Stomach (tissue), 9 donors: ENCODE data around the gene RBM39. TPM values are rescaled to one million over a fixed set of nuclear protein-coding genes. Genes with fewer than 3 reads are reported as not detected.
"Not testable (repeated sequence)": the region's sequence is repeated elsewhere in the genome, so short reads cannot be mapped to it uniquely, and the experiment has no call there.

ENCODE experiments used
- DNase-seq, 2 donors: peaks; one replicate each; pipeline versions ENCODE4 v3.0.0 to v3.0.0-alpha.2; 2013 to 2019
- H3K27ac ChIP-seq, 5 donors: fragments of 200-600 bp in 4 of 5; sonication (generic) in 4 of 5; one replicate each; pipeline ENCODE4 v1.5.1; 2013 to 2019; ENCODE audit warnings: mild to moderate bottlenecking in 1 of 5, moderate library complexity in 1 of 5
- H3K27me3 ChIP-seq, 3 donors: fragments of 200-600 bp; sonication (generic); one replicate each; pipeline ENCODE4 v1.5.1; 2017 to 2019; ENCODE audit warnings: mixed run types in 1 of 3
- H3K36me3 ChIP-seq, 4 donors: fragments of 200-600 bp; sonication (generic); 1 replicate in 3 of 4; 2 replicates in 1 of 4; pipeline ENCODE4 v1.5.1; 2016 to 2019
- H3K4me1 ChIP-seq, 4 donors: fragments of 200-600 bp; sonication (generic); one replicate each; pipeline ENCODE4 v1.5.1; 2016 to 2019
- H3K4me3 ChIP-seq, 4 donors: fragments of 200-600 bp; sonication (generic) in 3 of 4; one replicate each; pipeline ENCODE4 v1.5.1; 2016 to 2019; ENCODE audit warnings: mild to moderate bottlenecking in 1 of 4
- H3K9me3 ChIP-seq, 4 donors: fragments of 200-600 bp; sonication (generic); one replicate each; pipeline ENCODE4 v1.5.1; 2016 to 2019
- EP300 ChIP-seq: sonication (generic); formaldehyde crosslinking; IDR thresholded peaks from one replicate; pipeline ENCODE4 v1.6.1; 2017; ENCODE audit warnings: antibody characterized with exemption
- POLR2A ChIP-seq, 4 donors: fragments of 450-650 bp; IDR thresholded peaks; one replicate each; pipeline ENCODE4 v1.6.1; 2016; ENCODE audit warnings: antibody characterized with exemption in 4 of 4, control low read depth in 2 of 4, mild to moderate bottlenecking in 1 of 4, moderate library complexity in 1 of 4
- POLR2AphosphoS5 ChIP-seq, 3 donors: sonication (generic); formaldehyde crosslinking; IDR thresholded peaks; one replicate each; pipeline ENCODE4 v1.6.1; 2016; ENCODE audit warnings: antibody characterized with exemption in 3 of 3
- WGBS, 5 donors: extraction: QIAGEN DNeasy Blood & Tissue Kit in 3 of 5; methylation state at CpG; one replicate each; pipeline versions ENCODE4 v1.1.5 to v1.1.7; 2013 to 2018; 5-methylcytosine and 5-hydroxymethylcytosine counted together
- intact Hi-C: fragments of 100-400 bp; cut with DNase I; formaldehyde crosslinking; loops from one replicate; pipeline ENCODE4 v1.15.1; 2023; ENCODE audit warnings: low total_unique reads
- polyA plus RNA-seq, 3 donors: library from polyadenylated mRNA; stranded (reverse); fragments of 200-250 nt; gene quantifications; one replicate each; pipeline ENCODE4 v1.2.3, GENCODE V29; 2013
- total RNA-seq, 5 donors: library from RNA; depleted of rRNA; stranded (reverse); fragments of >200 nt; gene quantifications; one replicate each; pipeline versions ENCODE4 v1.1.0 to v1.2.3, GENCODE V29; 2014 to 2016
- TF ChIP-seq, protein P1 (sequence below), 7 experiments: fragments of 450-650 bp in 4 of 7; fragments of 200-600 bp in 3 of 7; sonication (generic) in 3 of 7; IDR thresholded peaks; one replicate each; pipeline ENCODE4 v1.5.1; 2016 to 2019; ENCODE audit warnings: antibody characterized with exemption in 7 of 7, control low read depth in 2 of 7, mild to moderate bottlenecking in 1 of 7
- donor health status: healthy with polysubstance abuse.
- donor health status: Bipolar disorder and iron deficiency.
- donor health status: healthy.

Gene RBM39
- total and polyA plus RNA-seq, 8 donors = 93.3 to 770 (median 396) TPM

DNA sequence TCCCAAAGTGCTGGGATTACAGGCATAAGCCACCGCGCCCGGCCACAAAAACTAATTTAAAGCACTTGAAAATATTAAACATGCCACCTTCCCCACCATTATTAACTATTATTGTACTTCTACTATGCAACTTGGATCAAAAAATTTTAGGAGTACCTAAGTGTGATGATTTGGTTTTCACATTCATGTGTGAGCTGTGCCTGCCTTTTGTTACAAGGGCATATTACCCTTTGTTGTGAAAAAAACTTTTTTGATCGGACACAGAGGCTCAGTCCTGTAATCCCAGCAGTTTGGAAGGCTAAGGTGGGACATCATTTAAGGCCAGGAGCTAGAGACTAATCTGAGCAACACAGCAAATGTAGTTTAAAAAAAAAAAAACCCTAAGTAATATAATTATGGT lies 25.7 kb downstream of the RBM39 start:
- TF ChIP-seq, protein P1, sequence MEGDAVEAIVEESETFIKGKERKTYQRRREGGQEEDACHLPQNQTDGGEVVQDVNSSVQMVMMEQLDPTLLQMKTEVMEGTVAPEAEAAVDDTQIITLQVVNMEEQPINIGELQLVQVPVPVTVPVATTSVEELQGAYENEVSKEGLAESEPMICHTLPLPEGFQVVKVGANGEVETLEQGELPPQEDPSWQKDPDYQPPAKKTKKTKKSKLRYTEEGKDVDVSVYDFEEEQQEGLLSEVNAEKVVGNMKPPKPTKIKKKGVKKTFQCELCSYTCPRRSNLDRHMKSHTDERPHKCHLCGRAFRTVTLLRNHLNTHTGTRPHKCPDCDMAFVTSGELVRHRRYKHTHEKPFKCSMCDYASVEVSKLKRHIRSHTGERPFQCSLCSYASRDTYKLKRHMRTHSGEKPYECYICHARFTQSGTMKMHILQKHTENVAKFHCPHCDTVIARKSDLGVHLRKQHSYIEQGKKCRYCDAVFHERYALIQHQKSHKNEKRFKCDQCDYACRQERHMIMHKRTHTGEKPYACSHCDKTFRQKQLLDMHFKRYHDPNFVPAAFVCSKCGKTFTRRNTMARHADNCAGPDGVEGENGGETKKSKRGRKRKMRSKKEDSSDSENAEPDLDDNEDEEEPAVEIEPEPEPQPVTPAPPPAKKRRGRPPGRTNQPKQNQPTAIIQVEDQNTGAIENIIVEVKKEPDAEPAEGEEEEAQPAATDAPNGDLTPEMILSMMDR (IDR thresholded peaks at IDR 0.05) = no peak
- peak in 1 of 3 donors; percentile 3 for TF ChIP-seq POLR2AphosphoS5 (IDR thresholded peaks at IDR 0.05)
- Histone ChIP-seq H3K4me1 (peaks cover 4 to 80% (median 28%) of the 10 kb centered on the region in 4 donors), H3K9me3 (no peaks in the 10 kb centered on the region), H3K27me3 (no peaks in the 10 kb centered on the region), H3K27ac (no peak overlapping the region), H3K36me3 (peaks cover 97 to 100% (median 100%) of the 10 kb centered on the region in 4 donors), H3K4me3 (no peak overlapping the region)
- no peak for DNase-seq
- intact Hi-C loops = no loop called here
- 90 to 95% (median 91%) methylated on average over 4 of the region's 4 CpGs for WGBS, 5 donors

DNA sequence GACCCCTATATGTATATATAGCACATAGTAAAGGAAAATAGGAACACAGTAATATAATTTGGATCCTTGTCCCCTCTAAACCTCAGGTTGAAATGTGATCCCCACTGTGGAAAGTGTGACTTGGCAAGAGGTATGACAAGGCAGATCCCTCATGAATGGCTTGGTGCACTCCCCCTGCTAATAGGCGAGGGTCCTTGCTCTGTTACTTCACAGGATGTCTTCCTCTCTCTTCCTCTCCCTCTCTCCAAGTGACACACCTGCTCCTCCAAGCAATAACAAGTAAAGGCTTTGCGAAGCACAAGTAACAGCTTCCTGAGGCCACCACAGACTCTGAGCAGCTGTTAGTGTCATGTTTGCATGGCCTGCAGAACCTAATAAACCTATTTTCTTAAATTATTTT lies 26.4 kb downstream of the RBM39 start:
- DNase-seq = no peak
- intact Hi-C loops = no loop called here
- H3K36me3 ChIP-seq = peaks cover 94 to 100% (median 100%) of the 10 kb centered on the region in 4 donors

DNA sequence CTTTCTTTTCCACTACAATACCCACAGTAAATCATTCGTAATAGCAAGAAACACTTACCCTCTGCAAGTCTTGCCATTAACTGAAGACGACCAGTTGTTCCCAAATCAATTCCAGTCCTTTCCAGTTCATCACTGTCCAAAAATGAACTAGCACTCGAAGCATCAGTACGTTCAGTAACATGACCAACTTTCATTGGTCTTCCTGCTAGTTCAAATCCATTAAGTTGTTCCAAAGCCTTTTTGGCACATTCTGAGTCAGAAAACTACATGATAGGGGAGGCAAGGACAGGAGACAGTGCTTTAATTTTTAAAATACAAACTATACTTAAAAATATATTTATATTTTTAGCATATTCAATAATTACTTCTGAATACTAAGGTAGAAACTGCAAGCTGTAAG lies 27.9 kb downstream of the RBM39 start:
- H3K4me1 ChIP-seq = peaks cover 0 to 80% (median 29%) of the 10 kb centered on the region in 4 donors
- H3K27ac ChIP-seq = no peak overlapping the region
- peaks cover 90 to 100% (median 100%) of the 10 kb centered on the region in 4 donors for H3K36me3 ChIP-seq
- 64 to 79% (median 77%) methylated on average over 4 of the region's 4 CpGs for WGBS, 5 donors
- no peaks in the 10 kb centered on the region for H3K27me3 ChIP-seq
- DNase-seq = no peak
- no peak overlapping the region for H3K4me3 ChIP-seq
- no peaks in the 10 kb centered on the region for H3K9me3 ChIP-seq
- TF ChIP-seq POLR2A (IDR thresholded peaks at IDR 0.05) = no peak
- TF ChIP-seq, protein P1 (IDR thresholded peaks at IDR 0.05) = no peak
- TF ChIP-seq POLR2AphosphoS5 (IDR thresholded peaks at IDR 0.05) = no peak
- no peak for TF ChIP-seq EP300
- intact Hi-C loops = no loop called here

More for the DNA sequence above, 26.4 kb downstream of the RBM39 start:
- TF ChIP-seq POLR2A (IDR thresholded peaks at IDR 0.05) = no peak
- no peak for TF ChIP-seq POLR2AphosphoS5 (IDR thresholded peaks at IDR 0.05)
- TF ChIP-seq, protein P1 (IDR thresholded peaks at IDR 0.05) = no peak
- TF ChIP-seq EP300 = no peak
- Histone ChIP-seq H3K9me3 (no peaks in the 10 kb centered on the region), H3K27me3 (no peaks in the 10 kb centered on the region), H3K4me3 (no peak overlapping the region), H3K27ac (no peak overlapping the region), H3K4me1 (peaks cover 2 to 80% (median 29%) of the 10 kb centered on the region in 4 donors)
- WGBS, 5 donors = 92 to 98% (median 96%) methylated on average over 2 of the region's 2 CpGs

DNA sequence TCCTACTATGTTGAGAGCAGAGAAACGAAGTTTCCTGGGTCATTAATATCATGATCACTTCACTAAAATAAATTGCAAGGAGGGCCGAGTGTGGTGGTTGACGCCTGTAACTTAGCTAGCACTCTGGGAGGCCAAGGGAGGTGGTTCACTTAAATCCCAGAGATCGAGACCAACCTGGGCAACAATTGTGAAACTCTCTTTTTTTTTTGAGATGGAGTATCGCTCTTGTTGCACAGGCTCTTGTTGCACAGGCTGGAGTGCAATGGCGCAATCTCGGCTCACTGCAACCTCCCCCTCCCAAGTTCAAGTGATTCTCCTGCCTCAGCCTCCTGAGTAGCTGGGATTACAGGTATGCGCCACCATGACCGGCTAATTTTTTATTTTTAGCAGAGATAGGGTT lies 28.9 kb downstream of the RBM39 start:
- H3K9me3 ChIP-seq, H3K4me3 ChIP-seq, intact Hi-C loops, H3K27ac ChIP-seq, DNase-seq, H3K27me3 ChIP-seq: not testable (repeated sequence)
- WGBS, 5 donors = 85 to 89% (median 86%) methylated on average over 9 of the region's 9 CpGs
- Histone ChIP-seq H3K4me1 (peaks cover 0 to 77% (median 30%) of the 10 kb centered on the region in 4 donors), H3K36me3 (peaks cover 81 to 100% (median 100%) of the 10 kb centered on the region in 4 donors)

DNA sequence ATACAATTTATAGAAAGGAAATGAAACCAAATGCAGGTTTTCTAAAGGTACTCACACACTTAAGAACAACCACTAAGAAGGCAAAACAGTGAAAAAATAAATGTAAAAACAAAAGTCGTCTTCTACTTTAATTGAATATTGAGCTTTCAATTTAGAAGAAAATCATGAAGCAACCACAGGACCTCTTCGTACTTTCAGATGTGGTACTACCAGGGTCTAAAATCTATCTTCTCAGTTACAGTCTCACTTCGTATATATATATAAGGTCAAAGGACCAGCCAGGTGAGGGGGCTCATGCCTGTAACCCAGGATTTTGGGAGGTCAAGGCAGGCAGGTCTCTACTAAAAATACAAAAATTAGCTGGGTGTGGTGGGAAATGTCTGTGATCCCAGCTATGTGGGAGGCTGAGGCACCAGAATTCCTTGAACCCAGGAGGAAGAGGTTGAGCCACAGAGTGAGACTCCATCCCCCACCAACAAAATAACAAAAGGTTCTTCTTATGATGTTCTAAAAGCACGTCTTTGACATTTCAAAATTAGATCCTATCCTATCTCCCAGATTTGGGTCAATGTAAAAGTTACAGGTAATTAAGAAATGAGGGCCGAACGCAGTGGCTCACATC lies 30.4 kb downstream of the RBM39 start:
- Histone ChIP-seq H3K4me3 (no peak overlapping the region), H3K36me3 (peaks cover 73 to 100% (median 100%) of the 10 kb centered on the region in 4 donors), H3K27ac (peak overlapping the region in 1 of 5 donors; percentile 9), H3K4me1 (peaks cover 0 to 69% (median 27%) of the 10 kb centered on the region in 4 donors), H3K9me3 (no peaks in the 10 kb centered on the region), H3K27me3 (no peaks in the 10 kb centered on the region)
- intact Hi-C loops = no loop called here
- TF ChIP-seq POLR2AphosphoS5 (IDR thresholded peaks at IDR 0.05) (no peak), EP300 (no peak), POLR2A (IDR thresholded peaks at IDR 0.05) (no peak)
- TF ChIP-seq, protein P1 (IDR thresholded peaks at IDR 0.05) = no peak
- DNase-seq = no peak
- WGBS, 5 donors = 56 to 74% (median 60%) methylated on average over 6 of the region's 6 CpGs
